Measurements from ENCODE around the gene EEF1AKMT3. TPM values are rescaled to one million over a fixed set of nuclear protein-coding genes. Genes with fewer than 3 reads are reported as not detected.

The EEF1AKMT3 gene
- total RNA-seq, 1 donor from 2014 or later = 4.2 TPM

- Histone ChIP-seq H3K4me1 (ENCODE audit: control insufficient read depth in 3 of 3, insufficient read depth in 3 of 3, low read length in 3 of 3) (peaks cover 15 to 19% (median 18%) of the 10 kb centered on the region in 3 donors), H3K27me3 (ENCODE audit: control insufficient read depth in 3 of 3, insufficient read depth in 3 of 3, low read length in 3 of 3) (peaks cover 18 to 60% (median 54%) of the 10 kb centered on the region in 3 donors), H3K9ac (ENCODE audit: low read depth in 1 of 3, low read length in 3 of 3) (peak overlapping the region in 1 of 3 donors; percentile 57), H3K36me3 (ENCODE audit: control insufficient read depth in 3 of 3, insufficient read depth in 3 of 3, low read length in 3 of 3) (peaks cover 0 to 2% (median 0%) of the 10 kb centered on the region in 3 donors), H3K27ac (ENCODE audit: low read depth, low read length) (no peak overlapping the region), H3K4me3 (ENCODE audit: low read length in 3 of 3) (peak overlapping the region; percentile 60 to 74 (median 70)), H3K9me3 (ENCODE audit: control insufficient read depth in 3 of 3, low read length in 3 of 3) (no peaks in the 10 kb centered on the region)
Measured at GRCh38 chr12:57726884-57727757, 45.3 kb upstream of the EEF1AKMT3 start.

- H3K9me3 ChIP-seq (ENCODE audit: control insufficient read depth in 3 of 3, low read length in 3 of 3) = no peaks in the 10 kb centered on the region
- no peak overlapping the region for H3K4me3 ChIP-seq (ENCODE audit: low read length in 3 of 3)
- no peak overlapping the region for H3K27ac ChIP-seq (ENCODE audit: low read depth, low read length)
- H3K4me1 ChIP-seq (ENCODE audit: control insufficient read depth in 3 of 3, insufficient read depth in 3 of 3, low read length in 3 of 3) = peaks cover 15 to 19% (median 18%) of the 10 kb centered on the region in 3 donors
- peaks cover 18 to 60% (median 60%) of the 10 kb centered on the region in 3 donors for H3K27me3 ChIP-seq (ENCODE audit: control insufficient read depth in 3 of 3, insufficient read depth in 3 of 3, low read length in 3 of 3)
- peak overlapping the region in 1 of 3 donors; percentile 50 for H3K9ac ChIP-seq (ENCODE audit: low read depth in 1 of 3, low read length in 3 of 3)
- peaks cover 0 to 2% (median 0%) of the 10 kb centered on the region in 3 donors for H3K36me3 ChIP-seq (ENCODE audit: control insufficient read depth in 3 of 3, insufficient read depth in 3 of 3, low read length in 3 of 3)
Measured at GRCh38 chr12:57727758-57728395, 44.5 kb upstream of the EEF1AKMT3 start.

GRCh38 chr12:57729321-57729844, 43.0 kb upstream of the EEF1AKMT3 start:
- no peak overlapping the region for H3K27ac ChIP-seq (ENCODE audit: low read depth, low read length)
- H3K36me3 ChIP-seq (ENCODE audit: control insufficient read depth in 3 of 3, insufficient read depth in 3 of 3, low read length in 3 of 3) = peaks cover 0 to 2% (median 0%) of the 10 kb centered on the region in 3 donors
- H3K27me3 ChIP-seq (ENCODE audit: control insufficient read depth in 3 of 3, insufficient read depth in 3 of 3, low read length in 3 of 3) = peaks cover 18 to 68% (median 54%) of the 10 kb centered on the region in 3 donors
- no peak overlapping the region for H3K4me3 ChIP-seq (ENCODE audit: low read length in 3 of 3)
- no peaks in the 10 kb centered on the region for H3K9me3 ChIP-seq (ENCODE audit: control insufficient read depth in 3 of 3, low read length in 3 of 3)
- no peak overlapping the region for H3K9ac ChIP-seq (ENCODE audit: low read depth in 1 of 3, low read length in 3 of 3)
- H3K4me1 ChIP-seq (ENCODE audit: control insufficient read depth in 3 of 3, insufficient read depth in 3 of 3, low read length in 3 of 3) = peaks cover 15 to 19% (median 18%) of the 10 kb centered on the region in 3 donors

DNA sequence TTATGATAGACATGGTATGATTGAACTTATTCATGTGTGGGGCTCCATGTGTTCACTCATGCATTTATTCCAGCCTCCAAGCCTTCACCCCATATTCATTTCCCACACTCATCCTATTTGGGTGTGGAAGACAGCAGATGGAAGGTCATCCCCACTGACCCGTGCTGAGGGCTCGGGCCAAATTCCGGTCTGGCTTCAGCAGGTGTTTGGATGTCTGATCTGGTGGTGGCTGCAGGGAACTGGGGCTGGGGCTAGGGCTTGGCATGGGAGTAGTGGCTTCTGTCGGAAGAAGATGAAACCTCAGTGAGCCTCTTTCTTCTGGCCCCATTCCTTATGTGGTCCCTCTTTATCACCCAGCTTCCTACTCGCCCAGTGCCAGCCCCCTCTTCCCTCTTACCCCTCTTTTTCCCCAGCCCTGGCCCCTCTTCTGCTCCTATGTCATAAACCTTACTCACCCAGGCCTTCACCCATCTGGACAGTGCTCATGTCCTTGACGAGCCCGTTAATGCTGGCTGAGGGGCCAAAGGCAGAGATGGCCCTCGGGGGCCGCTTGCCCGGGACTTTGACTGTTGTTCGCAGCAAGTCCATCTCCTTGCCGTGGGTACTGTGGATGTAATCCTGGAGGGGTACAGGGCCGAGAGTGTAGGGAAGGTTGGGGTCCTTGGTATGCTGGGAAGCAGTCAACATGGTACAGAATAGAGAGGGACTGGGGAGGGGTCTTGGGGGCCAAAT, 41.9 kb upstream of the EEF1AKMT3 start:
- H3K27me3 ChIP-seq (ENCODE audit: control insufficient read depth in 3 of 3, insufficient read depth in 3 of 3, low read length in 3 of 3) = peaks cover 14 to 70% (median 58%) of the 10 kb centered on the region in 3 donors
- H3K9me3 ChIP-seq (ENCODE audit: control insufficient read depth in 3 of 3, low read length in 3 of 3) = no peaks in the 10 kb centered on the region
- no peak overlapping the region for H3K4me3 ChIP-seq (ENCODE audit: low read length in 3 of 3)
- peaks cover 0 to 2% (median 0%) of the 10 kb centered on the region in 3 donors for H3K36me3 ChIP-seq (ENCODE audit: control insufficient read depth in 3 of 3, insufficient read depth in 3 of 3, low read length in 3 of 3)
- no peak overlapping the region for H3K9ac ChIP-seq (ENCODE audit: low read depth in 1 of 3, low read length in 3 of 3)
- peaks cover 20 to 29% (median 23%) of the 10 kb centered on the region in 3 donors for H3K4me1 ChIP-seq (ENCODE audit: control insufficient read depth in 3 of 3, insufficient read depth in 3 of 3, low read length in 3 of 3)
- no peak overlapping the region for H3K27ac ChIP-seq (ENCODE audit: low read depth, low read length)

DNA sequence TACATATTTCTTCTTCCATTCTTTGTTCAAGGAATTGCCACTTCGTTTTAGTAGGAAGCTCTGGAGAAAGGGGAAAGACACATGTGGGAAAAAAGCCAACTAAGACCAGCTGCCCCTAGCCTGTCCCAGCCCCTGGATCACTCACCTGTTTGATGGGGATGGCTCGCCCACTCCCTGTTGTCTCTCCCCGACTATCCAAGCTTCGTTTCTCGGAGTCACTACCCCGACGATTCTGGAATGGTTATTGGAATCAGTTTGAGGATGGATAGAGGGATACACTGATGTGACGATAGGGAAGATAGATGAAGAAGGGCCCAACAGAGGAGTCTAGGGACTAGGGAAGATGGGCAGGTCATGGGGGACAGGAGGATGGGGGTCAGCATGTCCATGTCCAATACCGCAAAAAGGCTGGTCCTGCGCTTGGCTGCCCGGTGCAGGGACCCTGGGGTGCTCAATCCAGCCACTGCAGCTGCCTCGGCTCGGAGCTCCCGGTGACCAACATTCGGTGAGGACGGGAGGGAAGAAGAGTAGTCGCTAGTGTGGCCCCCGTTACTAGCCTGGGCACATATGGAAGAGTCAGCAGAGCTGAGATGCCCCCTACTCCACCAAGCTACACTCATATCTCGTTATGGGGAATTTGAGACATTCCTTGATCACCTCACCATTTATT, 40.9 kb upstream of the EEF1AKMT3 start:
- Histone ChIP-seq H3K27me3 (ENCODE audit: control insufficient read depth in 3 of 3, insufficient read depth in 3 of 3, low read length in 3 of 3) (peaks cover 20 to 71% (median 59%) of the 10 kb centered on the region in 3 donors), H3K9ac (ENCODE audit: low read depth in 1 of 3, low read length in 3 of 3) (no peak overlapping the region)

GRCh38 chr12:57732270-57732669, 40.1 kb upstream of the EEF1AKMT3 start:
- Histone ChIP-seq H3K27me3 (ENCODE audit: control insufficient read depth in 3 of 3, insufficient read depth in 3 of 3, low read length in 3 of 3) (peaks cover 27 to 71% (median 59%) of the 10 kb centered on the region in 3 donors), H3K9me3 (ENCODE audit: control insufficient read depth in 3 of 3, low read length in 3 of 3) (no peaks in the 10 kb centered on the region), H3K27ac (ENCODE audit: low read depth, low read length) (no peak overlapping the region), H3K4me1 (ENCODE audit: control insufficient read depth in 3 of 3, insufficient read depth in 3 of 3, low read length in 3 of 3) (peaks cover 22 to 28% (median 22%) of the 10 kb centered on the region in 3 donors), H3K9ac (ENCODE audit: low read depth in 1 of 3, low read length in 3 of 3) (no peak overlapping the region), H3K4me3 (ENCODE audit: low read length in 3 of 3) (no peak overlapping the region), H3K36me3 (ENCODE audit: control insufficient read depth in 3 of 3, insufficient read depth in 3 of 3, low read length in 3 of 3) (peaks cover 0 to 2% (median 0%) of the 10 kb centered on the region in 3 donors)

More for the DNA sequence above, 40.9 kb upstream of the EEF1AKMT3 start:
- H3K36me3 ChIP-seq (ENCODE audit: control insufficient read depth in 3 of 3, insufficient read depth in 3 of 3, low read length in 3 of 3) = peaks cover 0 to 2% (median 0%) of the 10 kb centered on the region in 3 donors
- no peak overlapping the region for H3K4me3 ChIP-seq (ENCODE audit: low read length in 3 of 3)
- H3K9me3 ChIP-seq (ENCODE audit: control insufficient read depth in 3 of 3, low read length in 3 of 3) = no peaks in the 10 kb centered on the region
- no peak overlapping the region for H3K27ac ChIP-seq (ENCODE audit: low read depth, low read length)
- H3K4me1 ChIP-seq (ENCODE audit: control insufficient read depth in 3 of 3, insufficient read depth in 3 of 3, low read length in 3 of 3) = peaks cover 23 to 31% (median 27%) of the 10 kb centered on the region in 3 donors

GRCh38 chr12:57732726-57733593, 39.5 kb upstream of the EEF1AKMT3 start:
- Histone ChIP-seq H3K9ac (ENCODE audit: low read depth in 1 of 3, low read length in 3 of 3) (no peak overlapping the region), H3K27me3 (ENCODE audit: control insufficient read depth in 3 of 3, insufficient read depth in 3 of 3, low read length in 3 of 3) (peaks cover 28 to 71% (median 58%) of the 10 kb centered on the region in 3 donors), H3K27ac (ENCODE audit: low read depth, low read length) (no peak overlapping the region), H3K4me1 (ENCODE audit: control insufficient read depth in 3 of 3, insufficient read depth in 3 of 3, low read length in 3 of 3) (peaks cover 18 to 24% (median 19%) of the 10 kb centered on the region in 3 donors), H3K9me3 (ENCODE audit: control insufficient read depth in 3 of 3, low read length in 3 of 3) (no peaks in the 10 kb centered on the region), H3K4me3 (ENCODE audit: low read length in 3 of 3) (no peak overlapping the region), H3K36me3 (ENCODE audit: control insufficient read depth in 3 of 3, insufficient read depth in 3 of 3, low read length in 3 of 3) (peaks cover 0 to 2% (median 0%) of the 10 kb centered on the region in 3 donors)

- Histone ChIP-seq H3K9ac (ENCODE audit: low read depth in 1 of 3, low read length in 3 of 3) (peak overlapping the region in 1 of 3 donors; percentile 3), H3K4me3 (ENCODE audit: low read length in 3 of 3) (no peak overlapping the region), H3K36me3 (ENCODE audit: control insufficient read depth in 3 of 3, insufficient read depth in 3 of 3, low read length in 3 of 3) (peaks cover 0 to 2% (median 0%) of the 10 kb centered on the region in 3 donors), H3K27me3 (ENCODE audit: control insufficient read depth in 3 of 3, insufficient read depth in 3 of 3, low read length in 3 of 3) (peaks cover 34 to 69% (median 53%) of the 10 kb centered on the region in 3 donors), H3K4me1 (ENCODE audit: control insufficient read depth in 3 of 3, insufficient read depth in 3 of 3, low read length in 3 of 3) (peaks cover 18 to 24% (median 20%) of the 10 kb centered on the region in 3 donors), H3K27ac (ENCODE audit: low read depth, low read length) (no peak overlapping the region), H3K9me3 (ENCODE audit: control insufficient read depth in 3 of 3, low read length in 3 of 3) (no peaks in the 10 kb centered on the region)
Measured at GRCh38 chr12:57733928-57734327, 38.5 kb upstream of the EEF1AKMT3 start.
